H1 (cell line): ENCODE measurements around the gene MYL3. TPM values are rescaled to one million over a fixed set of nuclear protein-coding genes. Genes with fewer than 3 reads are reported as not detected.

ENCODE experiments used
- CTCF ChIA-PET: fragments of 300-600 bp; sonication (Branson Sonifier 250); formaldehyde crosslinking; loops from one replicate; lab custom pipeline; 2021; ENCODE audit not compliant: partially characterized antibody; lab: Charles Lee
- POLR2A ChIA-PET: fragments of 300-600 bp; sonication (Branson Sonifier 250); formaldehyde crosslinking; loops from one replicate; lab custom pipeline; 2021; ENCODE audit warnings: inconsistent platforms; ENCODE audit not compliant: partially characterized antibody; lab: Charles Lee
- DNase-seq, 2 experiments: peaks; one replicate each; pipeline versions ENCODE4 v3.0.0 to v3.0.0-alpha.2; 2010 to 2022; ENCODE audit warnings: low spot score in 2 of 2, low read depth in 1 of 2, mixed read lengths in 1 of 2
- FAIRE-seq: peaks from 2 replicates; lab custom pipeline; 2011; peaks lifted over from hg19 to GRCh38; lab: Jason Lieb, UNC
- H2AFZ ChIP-seq: 2 replicates; pipeline ENCODE4 v1.8.1; 2012; ENCODE audit warnings: low read length, inconsistent platforms
- H2AK5ac ChIP-seq: 2 replicates; pipeline ENCODE4 v1.6.1; 2013; ENCODE audit warnings: low read depth, low read length
- H2BK120ac ChIP-seq: replicated peaks from 2 replicates; pipeline ENCODE3; 2013; ENCODE audit warnings: low read depth, low read length, inconsistent platforms
- H2BK12ac ChIP-seq: 2 replicates; pipeline ENCODE4 v1.6.1; 2013; ENCODE audit warnings: low read depth, low read length
- H2BK15ac ChIP-seq: 2 replicates; pipeline ENCODE4 v1.6.1; 2013; ENCODE audit warnings: low read length
- H2BK20ac ChIP-seq: 2 replicates; pipeline ENCODE4 v1.6.1; 2013; ENCODE audit warnings: low read length
- H2BK5ac ChIP-seq: 2 replicates; pipeline ENCODE4 v1.6.1; 2013; ENCODE audit warnings: low read depth, low read length
- H3K14ac ChIP-seq: 2 replicates; pipeline ENCODE4 v1.6.1; 2013; ENCODE audit warnings: inconsistent platforms; ENCODE audit not compliant: insufficient read length
- H3K18ac ChIP-seq: 2 replicates; pipeline ENCODE4 v1.6.1; 2013; ENCODE audit warnings: low read length; ENCODE audit errors: extremely low read depth
- H3K23ac ChIP-seq: 2 replicates; pipeline ENCODE4 v1.6.1; 2013; ENCODE audit warnings: inconsistent platforms; ENCODE audit not compliant: insufficient read length
- H3K23me2 ChIP-seq: 2 replicates; pipeline ENCODE4 v1.6.1; 2013; ENCODE audit warnings: low read depth, low read length
- H3K27ac ChIP-seq: 2 replicates; pipeline ENCODE4 v1.6.1; 2011; ENCODE audit warnings: low read depth, low read length, inconsistent platforms
- H3K27me3 ChIP-seq, 4 experiments: replicated peaks in 1 of 4; 1 replicate in 1 of 4; 2 replicates in 3 of 4; pipeline versions ENCODE4 v1.6.1 to v1.8.1; 2011 to 2013; ENCODE audit warnings: low read length in 3 of 4, mild to moderate bottlenecking in 3 of 4, inconsistent platforms in 2 of 4, mixed read lengths in 2 of 4, moderate library complexity in 1 of 4; ENCODE audit not compliant: control insufficient read depth in 3 of 4, insufficient read depth in 3 of 4; ENCODE audit errors: extremely low read depth in 1 of 4
- H3K36me3 ChIP-seq, 4 experiments: 2 replicates each; pipeline versions ENCODE4 v1.6.1 to v1.8.1; 2011 to 2013; ENCODE audit warnings: mild to moderate bottlenecking in 4 of 4, low read length in 3 of 4, moderate library complexity in 2 of 4, control low read depth in 1 of 4, inconsistent platforms in 1 of 4; ENCODE audit not compliant: insufficient read depth in 4 of 4, control insufficient read depth in 2 of 4
- H3K4ac ChIP-seq: replicated peaks from 2 replicates; pipeline ENCODE3; 2013; ENCODE audit warnings: low read length, low read depth, mixed read lengths, inconsistent platforms; ENCODE audit not compliant: insufficient read length
- H3K4me1 ChIP-seq, 4 experiments: replicated peaks in 1 of 4; 1 replicate in 1 of 4; 2 replicates in 3 of 4; pipeline versions ENCODE4 v1.6.1 to v1.8.1; 2011 to 2013; ENCODE audit warnings: low read length in 3 of 4, inconsistent platforms in 2 of 4, mixed read lengths in 1 of 4; ENCODE audit not compliant: insufficient read depth in 4 of 4, control insufficient read depth in 3 of 4
- H3K4me2 ChIP-seq, 2 experiments: 2 replicates each; pipeline versions ENCODE4 v1.6.1 to v1.8.1; 2011 to 2013; ENCODE audit warnings: low read depth in 2 of 2, low read length in 2 of 2, control low read depth in 1 of 2, inconsistent platforms in 1 of 2, mild to moderate bottlenecking in 1 of 2; ENCODE audit not compliant: insufficient read depth in 1 of 2
- H3K4me3 ChIP-seq, 4 experiments: fragments of 200-600, 300-600 bp in 1 of 4; sonication (generic), shearing (Covaris generic), sonication (Bioruptor Twin) in 1 of 4; 2 replicates each; pipeline versions ENCODE4 v1.5.1 to v1.8.1; 2011 to 2016; ENCODE audit warnings: low read length in 4 of 4, low read depth in 3 of 4, control low read depth in 2 of 4, inconsistent platforms in 2 of 4, mild to moderate bottlenecking in 2 of 4, mixed read lengths in 1 of 4, moderate library complexity in 1 of 4; ENCODE audit not compliant: insufficient read depth in 2 of 4; ENCODE audit errors: extremely low read depth in 1 of 4
- H3K56ac ChIP-seq: replicated peaks from 2 replicates; pipeline ENCODE3; 2013; ENCODE audit warnings: low read depth, mild to moderate bottlenecking, mixed read lengths, low read length, inconsistent platforms; ENCODE audit not compliant: insufficient read length
- H3K79me1 ChIP-seq: 2 replicates; pipeline ENCODE4 v1.6.1; 2013; ENCODE audit warnings: low read depth, low read length, control low read depth
- H3K79me2 ChIP-seq, 2 experiments: 2 replicates each; pipeline versions ENCODE4 v1.6.1 to v1.8.1; 2012 to 2013; ENCODE audit warnings: low read length in 2 of 2, mild to moderate bottlenecking in 2 of 2, inconsistent platforms in 1 of 2; ENCODE audit not compliant: insufficient read depth in 2 of 2, control insufficient read depth in 1 of 2
- H3K9ac ChIP-seq, 4 experiments: replicated peaks in 1 of 4; 1 replicate in 1 of 4; 2 replicates in 3 of 4; pipeline versions ENCODE4 v1.6.1 to v1.8.1; 2011 to 2013; ENCODE audit warnings: low read depth in 3 of 4, low read length in 3 of 4, control low read depth in 2 of 4, mild to moderate bottlenecking in 2 of 4, moderate library complexity in 2 of 4, inconsistent platforms in 1 of 4; ENCODE audit errors: extremely low read depth in 1 of 4
- H3K9me3 ChIP-seq, 2 experiments: 2 replicates each; pipeline versions ENCODE4 v1.6.1 to v1.8.1; 2012 to 2013; ENCODE audit warnings: mild to moderate bottlenecking in 2 of 2, moderate library complexity in 2 of 2, control low read depth in 1 of 2, inconsistent platforms in 1 of 2, low read depth in 1 of 2, low read length in 1 of 2, mixed read lengths in 1 of 2; ENCODE audit not compliant: insufficient read depth in 2 of 2
- H4K20me1 ChIP-seq, 2 experiments: replicated peaks in 1 of 2; 2 replicates each; pipeline versions ENCODE3 to v1.8.1; 2011 to 2013; ENCODE audit warnings: inconsistent platforms in 2 of 2, low read length in 2 of 2, mild to moderate bottlenecking in 1 of 2; ENCODE audit not compliant: insufficient read depth in 2 of 2, control insufficient read depth in 1 of 2
- H4K5ac ChIP-seq: 2 replicates; pipeline ENCODE4 v1.6.1; 2013; ENCODE audit warnings: low read length, low read depth, mixed read lengths, inconsistent platforms; ENCODE audit not compliant: insufficient read length
- H4K8ac ChIP-seq: 2 replicates; pipeline ENCODE4 v1.8.0; 2013; ENCODE audit warnings: mild to moderate bottlenecking, moderate library complexity, low read length, inconsistent platforms; ENCODE audit not compliant: insufficient read depth; ENCODE audit errors: extremely low read depth
- H4K91ac ChIP-seq: replicated peaks from 2 replicates; pipeline ENCODE3; 2013; ENCODE audit warnings: low read length, mixed read lengths, inconsistent platforms; ENCODE audit not compliant: insufficient read length
- NANOG ChIP-seq: IDR thresholded peaks from 2 replicates; pipeline ENCODE4 v1.6.1; 2011; ENCODE audit warnings: low read length, low read depth, mild to moderate bottlenecking, inconsistent platforms; ENCODE audit not compliant: insufficient read depth, poor library complexity, severe bottlenecking
- TEAD4 ChIP-seq: IDR thresholded peaks from 2 replicates; pipeline ENCODE4 v1.6.1; 2012; ENCODE audit warnings: low read depth, low read length, inconsistent platforms, mixed read lengths
- WGBS, 2 experiments: shearing (Covaris generic) in 1 of 2; methylation state at CpG; one replicate each; pipeline versions ENCODE4 v1.1.6 to v1.1.7; 2013 to 2015; ENCODE audit warnings: low lambda C conversion rate in 2 of 2, mixed read lengths in 2 of 2, inconsistent platforms in 1 of 2, low coverage in 1 of 2, missing lambda C conversion rate in 1 of 2; ENCODE audit not compliant: insufficient replicate concordance in 2 of 2, insufficient coverage in 1 of 2, insufficient read length in 1 of 2; ENCODE audit errors: extremely low coverage in 1 of 2, missing lambda C conversion rate in 1 of 2; 5-methylcytosine and 5-hydroxymethylcytosine counted together
- polyA plus RNA-seq, 7 experiments: library from polyadenylated mRNA; depleted of rRNA in 3 of 7; stranded (reverse) in 5 of 7; unstranded in 2 of 7; fragments of >200 nt in 5 of 7; fragments of 200-250 nt in 2 of 7; gene quantifications; 1 replicate in 5 of 7; 2 replicates in 1 of 7; 4 replicates in 1 of 7; pipeline versions ENCODE4 v1.2.1 to v1.2.3, GENCODE V29; 2011 to 2013; ENCODE audit warnings: missing spikeins in 2 of 7, mixed read lengths in 2 of 7
- total RNA-seq: library from RNA; stranded (reverse); fragmentation: NEBNext Ultra II Directional; extraction: Animal tissue kit (Norgen Biotek cat#: 25700); gene quantifications from 2 replicates; pipeline ENCODE4 v1.2.1, GENCODE V29; 2021

Gene MYL3
- total and polyA plus RNA-seq, 2 of the 8 experiments (the other 6 are each of a cell fraction or from before 2014, with no cell fraction given), result 0.06 TPM; not detected in 1

DNA sequence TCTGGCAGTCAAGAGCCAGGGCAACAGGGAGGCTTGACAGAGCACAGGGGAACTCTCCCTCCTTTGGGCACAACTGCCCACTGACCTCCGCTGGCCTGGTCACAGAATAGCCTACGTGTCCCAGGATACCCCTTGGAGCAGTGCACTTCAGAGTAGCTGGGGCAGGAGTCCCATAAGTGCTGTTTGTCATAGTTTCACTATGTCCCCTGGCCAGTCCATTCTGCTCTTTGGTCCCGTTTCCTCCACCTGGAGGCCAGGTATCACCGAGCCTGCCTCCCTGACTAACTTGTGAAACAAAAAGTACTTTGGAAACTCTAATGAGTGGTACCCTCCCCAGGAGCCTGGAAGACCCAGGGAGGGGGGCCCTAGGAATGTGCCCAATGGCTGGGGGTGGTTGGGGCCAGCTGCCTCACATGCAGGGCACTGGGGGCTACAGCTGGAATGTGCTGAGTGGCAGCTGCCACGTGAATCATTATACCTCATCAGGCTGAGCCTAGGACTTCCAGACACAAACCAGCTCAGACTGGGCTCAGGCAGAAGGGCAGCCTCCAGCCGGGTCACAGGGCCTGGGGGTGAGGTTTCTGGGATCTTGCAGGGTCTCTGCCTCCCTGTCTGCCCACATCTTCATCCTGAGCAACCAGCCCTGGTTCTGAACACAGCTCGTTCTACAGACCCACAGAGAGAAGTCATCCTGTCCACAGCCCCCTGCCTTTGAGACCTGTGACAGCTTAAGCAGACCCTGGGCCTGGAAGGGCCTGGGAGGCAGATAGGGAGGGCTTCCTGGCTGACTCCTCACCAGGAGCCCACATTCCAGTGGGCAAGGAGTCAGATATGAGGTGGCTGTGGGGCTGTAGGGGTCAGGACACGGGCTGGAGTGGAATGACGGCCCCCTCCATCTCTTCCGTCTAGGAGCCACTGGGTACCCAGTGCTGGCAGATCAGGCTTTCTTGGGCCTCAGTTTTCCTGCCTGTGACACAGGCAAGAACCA is 13.4 kb upstream of the MYL3 start:
- no peak overlapping the region for H4K5ac ChIP-seq
- H3K27me3 ChIP-seq, result peaks cover 22 to 66% (median 56%) of the 10 kb centered on the region in 4 experiments
- DNase-seq (no peak), FAIRE-seq (no peak)
- H3K4ac ChIP-seq, result no peak overlapping the region
- no peak overlapping the region for H3K9ac ChIP-seq
- H2BK15ac ChIP-seq, result no peak overlapping the region
- H4K91ac ChIP-seq, result no peak overlapping the region
- H2BK20ac ChIP-seq, result no peak overlapping the region
- no peak overlapping the region for H2BK12ac ChIP-seq
- POLR2A ChIA-PET, result no interaction called here
- H3K36me3 ChIP-seq, result no peaks in the 10 kb centered on the region
- no peaks in the 10 kb centered on the region for H3K9me3 ChIP-seq
- no peak overlapping the region for H3K14ac ChIP-seq
- WGBS, 2 experiments, result 76% methylated on average over 10 of the region's 10 CpGs; no CpG with 5 or more reads in 1 of the 2 experiments
- no peaks in the 10 kb centered on the region for H3K79me2 ChIP-seq
- CTCF ChIA-PET, result interaction anchor here (0.6 to 2.7 kb wide), 8 partner anchors 10 to 170 kb away, joined by 3 to 15 read pairs (median 4); partner anchors contain the start of gene MYL3
- H2AK5ac ChIP-seq, result no peak overlapping the region
- H3K79me1 ChIP-seq, result no peaks in the 10 kb centered on the region
- no peak overlapping the region for H3K4me2 ChIP-seq
- H3K27ac ChIP-seq, result no peak overlapping the region
- peaks cover 4 to 10% of the 10 kb centered on the region in 2 experiments for H4K20me1 ChIP-seq
- H3K4me3 ChIP-seq, result no peak overlapping the region
- peak; percentile 44; the same call in 1 of the 2 replicates for TF ChIP-seq TEAD4
- TF ChIP-seq NANOG, result no peak
- no peak overlapping the region for H2BK120ac ChIP-seq
- H3K23me2 ChIP-seq, result peaks cover 5% of the 10 kb centered on the region; the same call in 1 of the 2 replicates
- no peak overlapping the region for H3K23ac ChIP-seq
- no peak overlapping the region for H2AFZ ChIP-seq
- no peak overlapping the region for H3K56ac ChIP-seq
- no peak overlapping the region for H2BK5ac ChIP-seq
- H3K4me1 ChIP-seq, result peaks cover 0 to 9% (median 1%) of the 10 kb centered on the region in 4 experiments; a peak in 4 of 7 replicates
- H4K8ac ChIP-seq, result peak overlapping the region; percentile 53; the same call in 1 of the 2 replicates
- H3K18ac ChIP-seq, result no peak overlapping the region; the same call in 1 of the 2 replicates
